Stimulated activated memory B cell treated with anti-CD40 and anti-IgM and Interleukin-4, amounts not matched to agents 10 μg/mL and 1 μg/mL and 100 μg/mL, for 72 hours (primary cell): ENCODE results near the gene ADAM12.
A peak's percentile ranks its signal among the peaks of the same experiment; 100 is the strongest.
"Not testable (repeated sequence)": the region's sequence is repeated elsewhere in the genome, so short reads cannot be mapped to it uniquely, and the experiment has no call there.

ENCODE experiments used
- ATAC-seq: fragments of 150-1000 bp; cut with Tn5 transposase; 2 replicates; pipeline ENCODE4 v1.10.0; 2021
- H3K27ac Mint-ChIP-seq: one replicate; pipeline ENCODE4 v1.8.0; 2022; ENCODE audit warnings: mild to moderate bottlenecking, mixed read lengths
- H3K27me3 Mint-ChIP-seq: one replicate; pipeline ENCODE4 v1.8.0; 2022; ENCODE audit warnings: mixed read lengths
- H3K36me3 Mint-ChIP-seq: one replicate; pipeline ENCODE4 v1.8.0; 2022; ENCODE audit warnings: mixed read lengths
- H3K4me1 Mint-ChIP-seq: one replicate; pipeline ENCODE4 v1.8.0; 2022; ENCODE audit warnings: mixed read lengths
- H3K4me3 Mint-ChIP-seq: one replicate; pipeline ENCODE4 v1.8.0; 2022; ENCODE audit warnings: mild to moderate bottlenecking, moderate library complexity, mixed read lengths
- H3K9me3 Mint-ChIP-seq: one replicate; pipeline ENCODE4 v1.8.0; 2022; ENCODE audit warnings: mixed read lengths

ADAM12 gene

DNA sequence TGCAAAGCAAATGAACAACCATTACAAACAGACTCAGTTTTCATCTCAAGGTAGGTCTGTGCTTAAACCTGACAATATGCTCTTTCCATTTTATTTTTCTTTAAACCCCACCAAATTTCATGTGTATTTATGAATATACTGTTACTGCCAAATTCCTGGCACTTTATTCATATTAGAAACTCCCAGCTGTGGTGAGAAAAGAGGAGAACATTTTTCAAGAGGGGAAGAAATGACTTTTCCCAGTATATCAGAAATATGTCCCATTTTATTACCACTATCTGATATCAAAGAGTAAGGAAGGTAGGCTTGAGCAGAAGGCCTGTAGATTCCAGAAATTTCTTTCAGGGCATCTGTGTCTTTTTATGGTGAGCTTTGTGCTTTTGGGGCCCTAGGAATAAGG, 189.6 kb downstream of the ADAM12 start:
- H3K9me3 Mint-ChIP-seq, result peaks cover 7% of the 10 kb centered on the region
- ATAC-seq, result no peak
- no peak overlapping the region for H3K4me3 Mint-ChIP-seq
- H3K27me3 Mint-ChIP-seq, result peaks cover 9% of the 10 kb centered on the region
- H3K27ac Mint-ChIP-seq, result no peak overlapping the region
- no peaks in the 10 kb centered on the region for H3K36me3 Mint-ChIP-seq
- H3K4me1 Mint-ChIP-seq, result peaks cover 7% of the 10 kb centered on the region

DNA sequence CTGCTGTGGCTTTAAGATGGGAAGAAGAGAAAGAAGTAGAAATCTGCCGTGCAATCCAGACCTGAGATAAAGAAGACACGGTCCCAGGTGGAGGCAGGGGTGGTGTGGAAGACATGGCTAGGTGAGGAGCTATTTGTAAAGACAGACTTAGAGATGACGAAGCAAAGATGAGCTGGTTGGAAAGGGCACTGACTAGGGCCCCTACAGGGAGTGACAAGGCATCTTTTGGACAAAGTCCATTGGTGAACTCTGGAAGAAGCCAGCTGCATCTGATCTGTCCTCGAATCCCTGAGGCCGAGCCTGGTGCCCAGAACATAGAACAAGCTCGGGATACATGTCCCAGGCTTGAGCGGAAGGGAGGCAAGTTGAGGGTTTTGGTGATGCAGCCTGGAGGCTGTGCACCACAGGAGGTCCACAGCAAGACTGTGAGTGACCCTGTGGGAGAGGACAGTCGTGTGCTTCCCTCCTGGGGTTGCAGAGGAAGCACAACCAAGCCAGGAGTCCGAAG, 191.2 kb downstream of the ADAM12 start:
- Mint-ChIP-seq H3K4me3 (no peak overlapping the region), H3K9me3 (peaks cover 7% of the 10 kb centered on the region), H3K27me3 (peaks cover 9% of the 10 kb centered on the region), H3K4me1 (peaks cover 7% of the 10 kb centered on the region), H3K36me3 (no peaks in the 10 kb centered on the region), H3K27ac (no peak overlapping the region)
- ATAC-seq, result no peak

DNA sequence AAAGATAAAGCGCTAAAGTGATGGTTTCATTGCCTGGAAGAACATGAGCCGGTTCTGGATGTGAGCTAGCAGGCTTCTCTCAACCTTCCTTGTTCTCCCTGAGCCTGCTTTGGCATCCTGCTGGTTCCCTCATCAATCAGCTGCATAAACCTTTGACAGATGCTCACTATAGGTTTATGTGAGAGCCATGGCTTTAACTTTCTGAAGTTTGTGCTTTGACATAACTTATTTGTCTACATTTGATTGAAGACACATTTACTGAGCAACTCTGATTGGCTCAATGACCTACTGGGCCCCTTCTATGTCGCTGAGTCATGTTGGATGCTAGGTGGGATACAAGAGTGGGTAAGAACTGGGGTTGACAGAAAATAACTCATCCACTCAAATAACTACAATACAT, 192.0 kb downstream of the ADAM12 start:
- peaks cover 12% of the 10 kb centered on the region for H3K27me3 Mint-ChIP-seq
- no peak for ATAC-seq
- H3K4me3 Mint-ChIP-seq, result no peak overlapping the region
- H3K9me3 Mint-ChIP-seq, result peaks cover 8% of the 10 kb centered on the region
- H3K36me3 Mint-ChIP-seq, result no peaks in the 10 kb centered on the region
- H3K27ac Mint-ChIP-seq, result no peak overlapping the region
- peaks cover 5% of the 10 kb centered on the region for H3K4me1 Mint-ChIP-seq

DNA sequence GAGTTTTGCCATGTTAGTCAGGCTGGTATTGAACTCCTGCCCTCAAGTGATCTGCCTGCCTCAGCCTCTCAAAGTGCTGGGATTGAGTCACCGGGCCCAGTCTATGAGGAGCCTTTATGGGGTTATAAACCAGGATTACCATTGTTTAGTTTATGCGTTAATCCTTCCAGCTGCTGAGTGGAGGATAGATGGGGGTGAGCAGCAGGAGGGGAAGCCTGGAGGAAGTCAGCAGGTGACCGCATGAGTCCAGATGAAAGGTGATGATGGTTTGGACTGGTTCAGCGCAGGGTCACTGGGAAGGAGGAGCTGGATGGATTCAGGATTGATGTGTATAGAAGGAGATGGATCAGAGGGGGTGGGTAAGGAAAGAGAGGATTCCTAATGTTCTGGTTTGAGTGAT, 197.1 kb downstream of the ADAM12 start:
- no peaks in the 10 kb centered on the region for H3K4me1 Mint-ChIP-seq
- H3K9me3 Mint-ChIP-seq, result peaks cover 7% of the 10 kb centered on the region
- H3K4me3 Mint-ChIP-seq, result no peak overlapping the region
- peaks cover 28% of the 10 kb centered on the region for H3K27me3 Mint-ChIP-seq
- no peak for ATAC-seq
- H3K27ac Mint-ChIP-seq, result no peak overlapping the region
- H3K36me3 Mint-ChIP-seq, result no peaks in the 10 kb centered on the region

DNA sequence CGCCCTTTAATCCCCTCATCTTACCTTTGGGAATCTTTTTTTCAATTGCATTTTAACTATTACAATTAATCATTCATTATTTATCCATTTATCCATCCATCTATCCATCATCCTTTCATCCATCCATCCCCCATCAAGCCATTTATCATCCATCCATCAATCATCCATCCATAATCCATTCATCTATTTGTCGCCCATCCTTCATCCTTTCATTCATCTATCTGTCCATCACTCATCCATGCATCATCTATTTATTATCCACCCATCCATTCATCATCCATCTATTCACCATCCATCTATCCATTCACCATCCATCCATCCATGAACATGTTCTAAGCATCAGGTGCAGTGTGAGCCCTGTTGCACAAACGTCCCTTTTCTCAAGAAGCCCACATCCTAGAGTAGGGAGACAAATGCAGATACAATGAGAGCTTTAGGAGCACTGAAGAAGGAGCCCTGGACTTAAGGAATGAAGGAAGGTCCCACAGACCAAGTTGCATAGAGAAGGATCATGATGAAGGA, 199.5 kb downstream of the ADAM12 start:
- Mint-ChIP-seq H3K9me3 (peaks cover 7% of the 10 kb centered on the region), H3K4me1 (no peaks in the 10 kb centered on the region), H3K27ac (no peak overlapping the region), H3K27me3 (peaks cover 28% of the 10 kb centered on the region), H3K4me3 (no peak overlapping the region), H3K36me3 (no peaks in the 10 kb centered on the region)
- ATAC-seq, result no peak

DNA sequence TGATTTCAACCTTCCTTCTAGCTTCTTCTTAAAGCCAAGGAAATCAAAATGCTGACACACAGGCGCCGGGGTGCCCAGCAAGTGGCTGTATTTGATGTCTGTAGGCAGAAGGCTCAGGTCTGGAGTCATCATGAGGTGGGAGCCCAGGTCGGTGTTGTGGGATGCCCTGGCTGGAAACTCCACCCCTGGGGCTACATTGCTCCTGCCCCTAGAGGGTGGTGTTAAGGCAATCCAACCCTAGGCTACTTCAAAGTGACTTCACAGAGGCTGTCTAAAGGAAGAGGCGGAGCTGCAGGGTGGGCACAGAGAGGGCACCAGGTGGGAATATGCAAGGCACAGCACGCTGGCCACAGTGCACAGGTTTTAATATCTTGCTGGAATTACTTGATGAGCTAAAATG, 200.9 kb downstream of the ADAM12 start:
- H3K27me3 Mint-ChIP-seq, result peaks cover 28% of the 10 kb centered on the region
- no peak for ATAC-seq
- H3K9me3 Mint-ChIP-seq, result peaks cover 7% of the 10 kb centered on the region
- H3K36me3 Mint-ChIP-seq, result no peaks in the 10 kb centered on the region
- no peak overlapping the region for H3K27ac Mint-ChIP-seq
- H3K4me1 Mint-ChIP-seq, result no peaks in the 10 kb centered on the region
- H3K4me3 Mint-ChIP-seq, result no peak overlapping the region

DNA sequence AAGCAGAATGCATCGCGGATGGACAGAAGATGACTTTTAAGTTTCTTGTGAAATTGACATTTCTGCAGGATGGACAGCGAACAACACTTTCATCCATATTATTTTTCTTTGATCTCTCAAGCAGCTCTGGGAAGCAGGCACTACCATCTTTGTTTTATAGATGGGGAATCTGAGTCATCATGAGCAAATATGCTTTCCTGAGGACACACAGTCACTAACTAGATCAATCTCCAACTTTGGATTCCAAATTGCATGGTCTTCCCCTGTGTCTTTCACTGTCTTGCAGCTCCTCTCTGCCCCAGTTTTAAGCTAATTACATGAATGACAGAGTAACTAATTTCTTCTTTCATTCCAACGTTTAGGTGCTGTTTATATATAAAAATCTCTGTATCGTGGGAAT, 201.5 kb downstream of the ADAM12 start:
- H3K4me1 Mint-ChIP-seq, result no peaks in the 10 kb centered on the region
- ATAC-seq, result no peak
- H3K36me3 Mint-ChIP-seq, result no peaks in the 10 kb centered on the region
- no peak overlapping the region for H3K4me3 Mint-ChIP-seq
- peaks cover 28% of the 10 kb centered on the region for H3K27me3 Mint-ChIP-seq
- peaks cover 7% of the 10 kb centered on the region for H3K9me3 Mint-ChIP-seq
- H3K27ac Mint-ChIP-seq, result no peak overlapping the region

DNA sequence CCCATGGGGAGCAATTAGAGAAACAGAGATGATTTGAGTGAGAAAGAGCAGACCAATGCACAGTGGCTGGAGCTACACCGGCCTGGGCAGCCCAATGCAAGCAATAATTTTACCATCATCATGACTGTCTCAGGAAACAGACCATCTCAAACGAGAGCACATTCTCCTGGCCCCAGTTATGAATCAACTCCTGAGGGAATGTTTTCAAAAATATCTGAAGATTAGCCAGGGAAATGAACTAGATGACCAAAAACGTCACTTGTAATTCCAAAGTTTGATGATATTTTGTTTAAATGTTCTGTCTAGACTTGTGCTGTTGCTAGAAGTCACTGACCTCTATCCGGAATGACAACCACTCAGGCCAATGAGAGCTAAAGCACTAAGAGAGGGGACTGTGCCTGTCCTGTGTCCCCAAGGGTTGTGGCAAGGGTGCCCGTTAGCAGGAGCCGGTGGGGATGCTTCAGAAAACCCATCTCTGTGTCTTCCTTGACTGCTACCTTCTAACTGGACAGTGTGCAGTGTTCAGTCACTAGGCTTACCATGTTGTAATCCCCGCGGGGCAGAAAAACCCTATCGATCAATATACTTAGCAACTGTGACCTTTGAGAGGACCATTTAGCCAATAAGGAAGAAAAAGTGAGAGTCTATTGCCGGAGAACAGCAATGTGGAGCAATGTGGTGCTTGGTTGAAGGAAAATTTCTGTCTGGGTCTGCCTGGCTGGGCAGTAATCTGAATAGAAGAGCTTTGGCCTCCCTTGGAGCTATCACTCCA, 202.4 kb downstream of the ADAM12 start:
- peaks cover 3% of the 10 kb centered on the region for H3K9me3 Mint-ChIP-seq
- no peak overlapping the region for H3K27ac Mint-ChIP-seq
- no peak for ATAC-seq
- H3K27me3 Mint-ChIP-seq, result peaks cover 21% of the 10 kb centered on the region
- no peak overlapping the region for H3K4me3 Mint-ChIP-seq
- no peaks in the 10 kb centered on the region for H3K36me3 Mint-ChIP-seq
- no peaks in the 10 kb centered on the region for H3K4me1 Mint-ChIP-seq

DNA sequence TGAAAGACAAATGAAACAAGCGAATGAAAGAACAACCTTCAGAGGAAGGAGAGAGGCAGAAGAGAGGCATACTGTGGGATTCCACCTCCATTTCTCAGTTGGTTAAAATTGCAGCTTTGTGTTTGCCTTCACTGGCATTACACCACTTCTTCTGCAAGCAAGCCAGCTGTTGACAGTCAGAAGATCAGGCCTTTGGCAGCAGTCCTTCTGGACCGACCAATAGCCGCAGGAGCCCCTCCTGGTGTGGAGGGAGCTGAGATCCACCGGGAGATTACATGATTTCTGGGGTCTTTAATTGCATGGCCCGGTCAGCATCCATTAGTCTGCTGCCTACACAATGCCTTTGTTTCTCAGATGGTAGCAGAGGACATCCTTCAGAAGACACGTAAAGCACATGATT, 206.7 kb downstream of the ADAM12 start:
- no peaks in the 10 kb centered on the region for H3K27me3 Mint-ChIP-seq
- no peak overlapping the region for H3K27ac Mint-ChIP-seq
- no peak overlapping the region for H3K4me3 Mint-ChIP-seq
- H3K36me3 Mint-ChIP-seq, result no peaks in the 10 kb centered on the region
- peaks cover 9% of the 10 kb centered on the region for H3K4me1 Mint-ChIP-seq
- no peak for ATAC-seq
- H3K9me3 Mint-ChIP-seq, result no peaks in the 10 kb centered on the region

DNA sequence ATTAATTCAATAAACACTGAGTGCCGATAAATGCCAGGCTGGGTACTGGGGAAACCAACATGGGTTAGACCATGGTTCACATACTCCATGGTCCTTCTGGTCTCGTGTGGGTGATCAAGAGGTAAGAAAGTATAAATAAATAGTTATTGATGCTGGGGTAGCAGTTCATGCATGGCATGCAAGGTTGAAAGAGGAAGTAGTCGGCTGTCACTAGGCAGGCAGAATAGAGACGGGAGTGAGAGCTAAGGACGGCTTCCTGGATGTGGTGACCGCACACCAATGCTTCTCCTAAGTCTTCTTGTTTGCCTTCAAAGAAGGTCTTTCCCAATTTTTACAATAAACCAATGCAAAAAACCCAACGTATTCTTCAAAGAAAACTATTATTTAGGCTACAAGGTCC, 208.6 kb downstream of the ADAM12 start:
- H3K27ac Mint-ChIP-seq, result no peak overlapping the region
- no peaks in the 10 kb centered on the region for H3K9me3 Mint-ChIP-seq
- no peaks in the 10 kb centered on the region for H3K36me3 Mint-ChIP-seq
- peak; percentile 84 for ATAC-seq
- H3K4me3 Mint-ChIP-seq, result no peak overlapping the region
- H3K27me3 Mint-ChIP-seq, result no peaks in the 10 kb centered on the region
- peaks cover 9% of the 10 kb centered on the region for H3K4me1 Mint-ChIP-seq

DNA sequence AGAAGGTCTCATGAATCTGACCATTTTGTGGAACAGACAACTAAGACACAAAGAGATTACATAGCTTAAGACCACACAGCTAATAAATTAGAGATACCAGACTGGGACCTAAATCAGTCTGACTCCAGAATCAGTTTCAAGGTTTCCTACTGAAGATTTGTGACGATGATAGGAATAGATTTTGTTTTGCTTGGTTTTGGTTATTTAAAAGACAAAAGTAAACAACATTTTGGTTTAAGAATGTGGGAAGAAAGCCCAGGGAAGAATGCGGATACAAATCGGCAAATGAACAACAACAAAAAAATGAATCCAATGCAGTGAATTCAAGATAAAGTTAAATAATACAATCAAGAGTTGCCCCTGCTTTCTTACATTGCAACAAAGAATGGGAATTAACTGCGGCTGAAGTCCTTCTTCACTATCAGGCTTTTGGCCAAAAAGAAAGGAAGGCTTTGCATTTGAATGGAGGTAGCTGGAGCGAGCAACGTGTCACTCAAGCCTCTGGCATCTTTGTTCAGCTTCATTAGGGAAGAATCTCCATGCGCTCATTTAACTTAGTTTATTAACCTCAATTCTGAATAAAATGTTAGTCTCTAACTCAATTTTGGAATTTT, 210.8 kb downstream of the ADAM12 start:
- Mint-ChIP-seq H3K9me3 (no peaks in the 10 kb centered on the region), H3K4me1 (peaks cover 9% of the 10 kb centered on the region), H3K4me3 (no peak overlapping the region), H3K27ac (no peak overlapping the region), H3K27me3 (no peaks in the 10 kb centered on the region), H3K36me3 (no peaks in the 10 kb centered on the region)
- no peak for ATAC-seq

DNA sequence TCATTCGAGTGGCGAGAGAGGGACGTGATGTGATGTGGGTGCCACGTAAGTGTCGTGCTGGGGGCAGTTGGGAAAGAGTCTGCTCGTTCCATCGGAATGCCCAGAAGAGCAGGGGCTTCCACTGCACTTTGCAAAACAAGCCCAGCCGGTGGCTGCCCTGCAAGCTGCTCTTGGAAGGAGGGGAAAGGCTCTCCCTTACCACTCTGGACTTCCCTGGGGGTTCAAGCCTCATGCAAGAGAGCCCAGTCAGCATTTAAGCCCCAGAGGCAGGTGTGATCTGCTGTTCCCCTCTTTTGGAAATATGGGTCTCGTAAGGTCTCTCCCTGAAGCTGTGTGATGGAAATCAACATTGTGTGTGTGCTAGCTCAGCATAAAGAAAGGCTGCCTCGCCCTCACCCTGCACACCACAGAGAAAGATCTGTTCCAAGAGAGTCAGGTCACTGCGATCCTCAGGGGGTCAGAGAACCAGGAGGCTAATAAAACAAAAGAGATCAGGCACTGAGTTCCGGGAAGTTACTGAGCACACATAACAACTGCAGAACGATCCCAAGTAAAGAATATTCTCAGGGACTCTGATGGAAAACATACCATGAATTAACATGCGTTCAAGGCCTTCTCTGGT, 212.5 kb downstream of the ADAM12 start:
- no peak overlapping the region for H3K4me3 Mint-ChIP-seq
- no peaks in the 10 kb centered on the region for H3K9me3 Mint-ChIP-seq
- no peak for ATAC-seq
- H3K27ac Mint-ChIP-seq, result no peak overlapping the region
- H3K4me1 Mint-ChIP-seq, result peaks cover 9% of the 10 kb centered on the region
- no peaks in the 10 kb centered on the region for H3K36me3 Mint-ChIP-seq
- no peaks in the 10 kb centered on the region for H3K27me3 Mint-ChIP-seq

DNA sequence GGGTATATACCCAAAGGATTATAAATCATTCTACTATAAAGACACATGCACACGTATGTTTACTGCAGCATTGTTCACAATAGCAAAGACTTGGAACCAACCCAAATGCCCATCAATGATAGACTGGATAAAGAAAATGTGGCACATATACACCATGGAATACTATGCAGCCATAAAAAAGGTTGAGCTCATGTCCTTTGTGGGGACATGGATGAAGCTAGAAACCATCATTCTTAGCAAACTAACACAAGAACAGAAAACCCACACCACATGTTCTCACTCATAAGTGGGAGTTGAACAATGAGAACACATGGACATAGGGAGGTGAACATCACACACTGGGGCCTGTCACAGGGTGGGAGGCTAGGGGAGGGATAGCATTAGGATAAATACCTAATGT, 215.5 kb downstream of the ADAM12 start:
- H3K27me3 Mint-ChIP-seq, result peaks cover 20% of the 10 kb centered on the region
- not testable (repeated sequence) for H3K36me3 Mint-ChIP-seq, H3K9me3 Mint-ChIP-seq, ATAC-seq, H3K4me1 Mint-ChIP-seq, H3K4me3 Mint-ChIP-seq, H3K27ac Mint-ChIP-seq

DNA sequence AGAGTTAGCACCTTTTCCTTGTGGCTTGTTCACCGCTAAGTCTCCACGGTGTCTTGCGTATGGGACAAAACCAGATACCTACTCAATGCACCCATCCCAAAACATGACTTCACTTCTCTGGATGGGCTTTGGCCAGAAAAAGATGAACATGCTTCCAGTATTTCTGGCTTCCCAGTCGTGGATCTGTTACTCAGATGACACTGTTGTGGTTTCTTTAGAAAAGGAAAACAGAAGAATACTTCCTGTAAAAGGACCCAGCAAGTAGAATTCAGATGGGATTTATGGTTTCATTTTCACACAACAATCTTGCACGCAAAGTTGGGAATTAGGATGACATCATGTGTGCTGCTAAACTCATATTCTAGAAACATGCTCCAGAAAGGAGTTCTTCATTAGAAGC, 216.7 kb downstream of the ADAM12 start:
- H3K4me1 Mint-ChIP-seq, result no peaks in the 10 kb centered on the region
- H3K4me3 Mint-ChIP-seq, result no peak overlapping the region
- no peak for ATAC-seq
- H3K27ac Mint-ChIP-seq, result no peak overlapping the region
- peaks cover 20% of the 10 kb centered on the region for H3K27me3 Mint-ChIP-seq
- H3K36me3 Mint-ChIP-seq, result no peaks in the 10 kb centered on the region
- H3K9me3 Mint-ChIP-seq, result no peaks in the 10 kb centered on the region

DNA sequence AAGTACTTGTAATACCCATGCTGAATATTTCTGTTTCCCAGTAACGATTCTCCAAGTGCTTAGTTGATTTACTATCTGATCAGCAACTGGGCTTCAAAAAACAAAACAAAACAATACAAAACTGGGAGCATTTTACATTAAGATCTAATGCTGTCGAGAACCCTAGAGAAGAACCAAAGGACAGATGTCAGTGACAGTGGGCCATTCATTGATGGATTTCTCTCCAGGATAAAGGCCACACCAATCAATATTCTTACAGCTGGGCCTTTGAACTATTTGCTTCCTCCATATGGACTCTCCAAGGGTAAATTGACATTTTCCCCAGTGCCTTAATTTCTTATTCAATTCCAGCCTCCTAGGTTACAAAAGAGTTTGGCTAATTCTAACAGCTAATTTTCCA, 217.5 kb downstream of the ADAM12 start:
- no peaks in the 10 kb centered on the region for H3K36me3 Mint-ChIP-seq
- H3K4me1 Mint-ChIP-seq, result no peaks in the 10 kb centered on the region
- no peaks in the 10 kb centered on the region for H3K9me3 Mint-ChIP-seq
- no peak overlapping the region for H3K4me3 Mint-ChIP-seq
- ATAC-seq, result no peak
- H3K27ac Mint-ChIP-seq, result no peak overlapping the region
- peaks cover 20% of the 10 kb centered on the region for H3K27me3 Mint-ChIP-seq

DNA sequence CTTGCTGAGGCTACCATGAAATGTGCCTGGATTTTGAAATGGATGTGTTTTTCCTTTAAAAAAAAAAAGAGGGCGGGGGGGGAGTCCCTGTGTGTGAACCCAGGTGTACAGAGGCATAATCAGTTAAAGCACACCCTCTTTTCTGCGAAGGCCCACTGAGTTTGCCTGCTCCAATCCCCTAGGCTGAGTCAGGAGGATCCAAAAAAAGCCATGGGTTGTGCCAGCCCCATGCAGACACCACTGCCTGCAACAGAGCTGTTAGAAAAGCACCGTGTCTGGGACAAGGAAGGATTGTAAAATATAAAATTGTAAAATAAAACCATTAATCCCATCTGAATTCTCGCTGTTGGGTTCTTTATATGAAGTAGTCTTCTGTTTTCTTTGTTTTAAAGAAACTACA, 217.9 kb downstream of the ADAM12 start:
- H3K27ac Mint-ChIP-seq, result no peak overlapping the region
- H3K27me3 Mint-ChIP-seq, result peaks cover 20% of the 10 kb centered on the region
- H3K36me3 Mint-ChIP-seq, result no peaks in the 10 kb centered on the region
- no peaks in the 10 kb centered on the region for H3K4me1 Mint-ChIP-seq
- no peak for ATAC-seq
- H3K4me3 Mint-ChIP-seq, result no peak overlapping the region
- no peaks in the 10 kb centered on the region for H3K9me3 Mint-ChIP-seq
